SK-N-SH (cell line): ENCODE results near the gene KCNC3. TPM values are rescaled to one million over a fixed set of nuclear protein-coding genes. Genes with fewer than 3 reads are reported as not detected.

Experiments used
- CTCF ChIA-PET: fragments of 300-600, 350-600 bp; formaldehyde crosslinking; extraction: SDS; loops from one replicate; lab custom pipeline; 2021; lab: Yijun Ruan, JAX
- POLR2A ChIA-PET: fragments of 350-600 bp; sonication (Branson Sonifier 250); formaldehyde crosslinking; extraction: SDS; loops from one replicate; lab custom pipeline; 2020; ENCODE audit warnings: antibody characterized with exemption, inconsistent platforms; lab: Yijun Ruan, JAX
- DNase-seq: peaks from one replicate; pipeline ENCODE4 v3.0.0; 2012
- H2AFZ ChIP-seq: fragments of 200-600 bp; sonication (generic); 2 replicates; pipeline ENCODE4 v1.8.1; 2016; ENCODE audit warnings: antibody characterized with exemption, mild to moderate bottlenecking, low read depth
- H3F3A ChIP-seq: fragments of 200-600 bp; sonication (generic); replicated peaks from 2 replicates; pipeline ENCODE3; 2016; ENCODE audit warnings: antibody characterized with exemption, mild to moderate bottlenecking; ENCODE audit not compliant: insufficient read depth
- H3K27ac ChIP-seq, 2 experiments: fragments of 200-500 bp in 1 of 2; fragments of 200-600 bp in 1 of 2; sonication (Bioruptor generic) in 1 of 2; sonication (generic), shearing (Covaris generic) in 1 of 2; 2 replicates each; pipeline versions ENCODE4 v1.5.1 to v1.6.1; 2014 to 2016; ENCODE audit warnings: low read depth in 2 of 2, inconsistent platforms in 1 of 2, low read length in 1 of 2, mild to moderate bottlenecking in 1 of 2, mixed read lengths in 1 of 2
- H3K27me3 ChIP-seq: fragments of 200-600 bp; sonication (generic), shearing (Covaris generic); 2 replicates; pipeline ENCODE4 v1.6.1; 2016; ENCODE audit warnings: mixed run types; ENCODE audit not compliant: insufficient read depth
- H3K36me3 ChIP-seq, 2 experiments: fragments of 200-500 bp in 1 of 2; fragments of 200-600 bp in 1 of 2; sonication (Bioruptor generic) in 1 of 2; sonication (generic) in 1 of 2; replicated peaks in 1 of 2; 2 replicates each; pipeline versions ENCODE3 to v1.5.1; 2014 to 2016; ENCODE audit warnings: low read length in 1 of 2, mild to moderate bottlenecking in 1 of 2; ENCODE audit not compliant: insufficient read depth in 2 of 2, control insufficient read depth in 1 of 2
- H3K4me1 ChIP-seq, 2 experiments: fragments of 200-500 bp in 1 of 2; fragments of 200-600 bp in 1 of 2; sonication (Bioruptor generic) in 1 of 2; sonication (generic), shearing (Covaris generic) in 1 of 2; 2 replicates each; pipeline versions ENCODE4 v1.5.1 to v1.6.1; 2014 to 2016; ENCODE audit warnings: low read depth in 1 of 2, low read length in 1 of 2, mixed run types in 1 of 2; ENCODE audit not compliant: insufficient read depth in 2 of 2, control insufficient read depth in 1 of 2
- H3K4me2 ChIP-seq: fragments of 200-600 bp; sonication (generic), shearing (Covaris generic); 2 replicates; pipeline ENCODE4 v1.6.1; 2017; ENCODE audit warnings: mixed run types
- H3K4me3 ChIP-seq, 2 experiments: fragments of 200-500 bp in 1 of 2; fragments of 200-600 bp in 1 of 2; sonication (Bioruptor generic) in 1 of 2; sonication (generic), shearing (Covaris generic) in 1 of 2; 2 replicates each; pipeline versions ENCODE4 v1.5.1 to v1.8.1; 2014 to 2016; ENCODE audit warnings: low read depth in 2 of 2, inconsistent platforms in 1 of 2, low read length in 1 of 2, mild to moderate bottlenecking in 1 of 2, mixed read lengths in 1 of 2, moderate library complexity in 1 of 2
- H3K79me2 ChIP-seq: fragments of 200-600 bp; sonication (generic); 2 replicates; pipeline ENCODE4 v1.8.1; 2017; ENCODE audit warnings: mild to moderate bottlenecking; ENCODE audit not compliant: insufficient read depth
- H3K9ac ChIP-seq: fragments of 200-600 bp; sonication (generic); 2 replicates; pipeline ENCODE4 v1.6.1; 2017; ENCODE audit warnings: mixed run types
- H3K9me2 ChIP-seq: fragments of 200-600 bp; sonication (generic); 2 replicates; pipeline ENCODE4 v1.6.1; 2017; ENCODE audit warnings: mixed run types
- H3K9me3 ChIP-seq: fragments of 200-600 bp; sonication (generic); 2 replicates; pipeline ENCODE4 v1.6.1; 2017; ENCODE audit warnings: mixed run types, mild to moderate bottlenecking, moderate library complexity
- H4K20me1 ChIP-seq: fragments of 200-600 bp; sonication (generic); 2 replicates; pipeline ENCODE4 v1.6.1; 2017; ENCODE audit warnings: mild to moderate bottlenecking, mixed run types; ENCODE audit not compliant: insufficient read depth
- CHD2 ChIP-seq: fragments of 150-350 bp; IDR thresholded peaks from 2 replicates; pipeline ENCODE4 v1.6.1; 2018; ENCODE audit warnings: low read length; ENCODE audit not compliant: partially characterized antibody
- ELF1 ChIP-seq: IDR thresholded peaks from 2 replicates; pipeline ENCODE4 v1.4.0; 2012
- EP300 ChIP-seq, 2 experiments: IDR thresholded peaks; 2 replicates each; pipeline versions ENCODE4 v1.4.0 to v1.6.1; 2012; ENCODE audit warnings: borderline replicate concordance in 1 of 2, low read depth in 1 of 2, low read length in 1 of 2
- EZH2phosphoT487 ChIP-seq: fragments of 200-600 bp; sonication (generic); IDR thresholded peaks from 2 replicates; pipeline ENCODE4 v1.6.1; 2017; ENCODE audit warnings: low read depth, mixed run types, mild to moderate bottlenecking, antibody characterized with exemption, moderate library complexity, borderline replicate concordance
- FOXJ3 ChIP-seq: sonication (generic); formaldehyde crosslinking; IDR thresholded peaks from 2 replicates; pipeline ENCODE4 v1.5.1; 2020; ENCODE audit warnings: mild to moderate bottlenecking, missing genetic modification reagents
- GABPA ChIP-seq: IDR thresholded peaks from 2 replicates; pipeline ENCODE4 v1.4.0; 2012; ENCODE audit warnings: low read depth, mild to moderate bottlenecking
- GATA2 ChIP-seq: sonication (generic); formaldehyde crosslinking; IDR thresholded peaks from 2 replicates; pipeline ENCODE4 v1.5.0; 2020; ENCODE audit warnings: mild to moderate bottlenecking, missing genetic modification reagents
- JUND ChIP-seq: IDR thresholded peaks from 2 replicates; pipeline ENCODE4 v1.4.0; 2012
- MEF2A ChIP-seq: IDR thresholded peaks from 2 replicates; pipeline ENCODE4 v1.4.0; 2012; ENCODE audit warnings: low read depth, borderline replicate concordance
- NFIC ChIP-seq: IDR thresholded peaks from 2 replicates; pipeline ENCODE4 v1.4.0; 2012; ENCODE audit warnings: borderline replicate concordance
- RFX5 ChIP-seq: IDR thresholded peaks from 2 replicates; pipeline ENCODE4 v1.6.1; 2012; ENCODE audit warnings: mild to moderate bottlenecking, improper control_type of control experiment, low read length
- RXRA ChIP-seq: IDR thresholded peaks from 2 replicates; pipeline ENCODE4 v1.4.0; 2012; ENCODE audit warnings: low read depth, mild to moderate bottlenecking, borderline replicate concordance
- SIN3A ChIP-seq: IDR thresholded peaks from 2 replicates; pipeline ENCODE4 v1.6.1; 2012; ENCODE audit warnings: low read depth, mild to moderate bottlenecking, low read length, moderate library complexity, borderline replicate concordance
- SMC3 ChIP-seq: IDR thresholded peaks from 2 replicates; pipeline ENCODE4 v1.6.1; 2012; ENCODE audit warnings: low read depth, low read length, improper control_type of control experiment
- TAF1 ChIP-seq: IDR thresholded peaks from 2 replicates; pipeline ENCODE4 v1.6.1; 2012; ENCODE audit warnings: low read depth, mild to moderate bottlenecking, low read length, moderate library complexity, borderline replicate concordance
- TEAD4 ChIP-seq: IDR thresholded peaks from 2 replicates; pipeline ENCODE4 v1.4.0; 2012; ENCODE audit warnings: mild to moderate bottlenecking, borderline replicate concordance; ENCODE audit not compliant: insufficient read depth
- YY1 ChIP-seq: IDR thresholded peaks from 2 replicates; pipeline ENCODE4 v1.4.0; 2012; ENCODE audit warnings: low read depth, mild to moderate bottlenecking
- WGBS: methylation state at CpG from one replicate; pipeline ENCODE4 v1.1.6; 2017; ENCODE audit warnings: low lambda C conversion rate; 5-methylcytosine and 5-hydroxymethylcytosine counted together
- polyA plus RNA-seq, 3 experiments: library from polyadenylated mRNA; depleted of rRNA; stranded (reverse); fragments of >200 nt; gene quantifications; 2 replicates each; pipeline ENCODE4 v1.2.3, GENCODE V29; 2012
- TF ChIP-seq, protein P1 (sequence below): fragments of 200-600 bp; sonication (generic); IDR thresholded peaks from 2 replicates; pipeline ENCODE4 v1.6.1; 2017; ENCODE audit warnings: antibody characterized with exemption, mild to moderate bottlenecking, moderate library complexity
- TF ChIP-seq, protein P2 (sequence below): IDR thresholded peaks from 2 replicates; pipeline ENCODE4 v1.4.0; 2012; ENCODE audit warnings: low read depth
- TF ChIP-seq, protein P3 (sequence below): IDR thresholded peaks from 2 replicates; pipeline ENCODE4 v1.4.0; 2012; ENCODE audit warnings: low read depth, borderline replicate concordance
- TF ChIP-seq, protein P4 (sequence below): fragments of 150-350 bp; IDR thresholded peaks from 2 replicates; pipeline ENCODE4 v1.6.1; 2017; ENCODE audit warnings: antibody characterized with exemption, low read length, low read depth, borderline replicate concordance
- TF ChIP-seq, protein P5 (sequence below): IDR thresholded peaks from 2 replicates; pipeline ENCODE4; 2012

The KCNC3 gene
- polyA plus RNA-seq, 1 of the 3 experiments (the other 2 are of a cell fraction): 0.30 TPM

DNA sequence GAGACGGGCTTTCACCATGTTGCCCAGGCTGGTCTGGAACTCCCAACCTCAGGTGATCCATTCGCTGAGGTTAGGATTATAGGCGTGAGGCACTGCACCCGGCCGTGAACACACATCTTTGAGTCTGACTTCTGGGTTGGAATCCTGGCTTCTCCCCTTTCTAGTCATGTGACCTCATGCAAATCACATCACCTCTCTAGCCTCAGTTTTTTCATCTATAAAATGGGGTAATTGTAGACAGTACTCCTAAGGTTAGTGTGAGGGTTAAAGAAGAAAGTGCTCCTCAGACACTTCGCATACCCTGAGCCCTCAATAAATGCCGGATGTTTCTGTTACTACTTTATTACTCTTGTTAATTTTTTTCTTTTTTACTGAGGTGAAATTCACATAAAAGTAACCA lies 55.4 kb downstream of the KCNC3 start:
- no peak overlapping the region for H3K27ac ChIP-seq
- H3F3A ChIP-seq: no peaks in the 10 kb centered on the region
- H2AFZ ChIP-seq: no peak overlapping the region
- no peak overlapping the region for H3K4me3 ChIP-seq
- no peak for TF ChIP-seq FOXJ3
- TF ChIP-seq, protein P1, sequence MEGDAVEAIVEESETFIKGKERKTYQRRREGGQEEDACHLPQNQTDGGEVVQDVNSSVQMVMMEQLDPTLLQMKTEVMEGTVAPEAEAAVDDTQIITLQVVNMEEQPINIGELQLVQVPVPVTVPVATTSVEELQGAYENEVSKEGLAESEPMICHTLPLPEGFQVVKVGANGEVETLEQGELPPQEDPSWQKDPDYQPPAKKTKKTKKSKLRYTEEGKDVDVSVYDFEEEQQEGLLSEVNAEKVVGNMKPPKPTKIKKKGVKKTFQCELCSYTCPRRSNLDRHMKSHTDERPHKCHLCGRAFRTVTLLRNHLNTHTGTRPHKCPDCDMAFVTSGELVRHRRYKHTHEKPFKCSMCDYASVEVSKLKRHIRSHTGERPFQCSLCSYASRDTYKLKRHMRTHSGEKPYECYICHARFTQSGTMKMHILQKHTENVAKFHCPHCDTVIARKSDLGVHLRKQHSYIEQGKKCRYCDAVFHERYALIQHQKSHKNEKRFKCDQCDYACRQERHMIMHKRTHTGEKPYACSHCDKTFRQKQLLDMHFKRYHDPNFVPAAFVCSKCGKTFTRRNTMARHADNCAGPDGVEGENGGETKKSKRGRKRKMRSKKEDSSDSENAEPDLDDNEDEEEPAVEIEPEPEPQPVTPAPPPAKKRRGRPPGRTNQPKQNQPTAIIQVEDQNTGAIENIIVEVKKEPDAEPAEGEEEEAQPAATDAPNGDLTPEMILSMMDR: no peak
- TF ChIP-seq SMC3: no peak
- TF ChIP-seq GATA2 (CRISPR knock-in tag): no peak
- TF ChIP-seq CHD2: no peak
- no peak for TF ChIP-seq RFX5
- TF ChIP-seq, protein P2, sequence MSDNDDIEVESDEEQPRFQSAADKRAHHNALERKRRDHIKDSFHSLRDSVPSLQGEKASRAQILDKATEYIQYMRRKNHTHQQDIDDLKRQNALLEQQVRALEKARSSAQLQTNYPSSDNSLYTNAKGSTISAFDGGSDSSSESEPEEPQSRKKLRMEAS: no peak
- no peak for TF ChIP-seq MEF2A
- TF ChIP-seq SIN3A: no peak
- TF ChIP-seq, protein P3, sequence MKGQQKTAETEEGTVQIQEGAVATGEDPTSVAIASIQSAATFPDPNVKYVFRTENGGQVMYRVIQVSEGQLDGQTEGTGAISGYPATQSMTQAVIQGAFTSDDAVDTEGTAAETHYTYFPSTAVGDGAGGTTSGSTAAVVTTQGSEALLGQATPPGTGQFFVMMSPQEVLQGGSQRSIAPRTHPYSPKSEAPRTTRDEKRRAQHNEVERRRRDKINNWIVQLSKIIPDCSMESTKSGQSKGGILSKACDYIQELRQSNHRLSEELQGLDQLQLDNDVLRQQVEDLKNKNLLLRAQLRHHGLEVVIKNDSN: no peak
- no peak for TF ChIP-seq YY1
- no peak for TF ChIP-seq RXRA
- TF ChIP-seq NFIC: no peak
- TF ChIP-seq, protein P4, sequence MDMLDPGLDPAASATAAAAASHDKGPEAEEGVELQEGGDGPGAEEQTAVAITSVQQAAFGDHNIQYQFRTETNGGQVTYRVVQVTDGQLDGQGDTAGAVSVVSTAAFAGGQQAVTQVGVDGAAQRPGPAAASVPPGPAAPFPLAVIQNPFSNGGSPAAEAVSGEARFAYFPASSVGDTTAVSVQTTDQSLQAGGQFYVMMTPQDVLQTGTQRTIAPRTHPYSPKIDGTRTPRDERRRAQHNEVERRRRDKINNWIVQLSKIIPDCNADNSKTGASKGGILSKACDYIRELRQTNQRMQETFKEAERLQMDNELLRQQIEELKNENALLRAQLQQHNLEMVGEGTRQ: no peak
- H3K36me3 ChIP-seq: no peaks in the 10 kb centered on the region
- peaks cover 82% of the 10 kb centered on the region; the same call in 1 of the 2 replicates for H3K27me3 ChIP-seq
- WGBS: 14% methylated on average over 2 of the region's 7 CpGs
- H3K9me2 ChIP-seq: no peaks in the 10 kb centered on the region
- CTCF ChIA-PET: no interaction called here
- POLR2A ChIA-PET: no interaction called here
- H4K20me1 ChIP-seq: no peaks in the 10 kb centered on the region
- H3K4me1 ChIP-seq: no peaks in the 10 kb centered on the region
- no peaks in the 10 kb centered on the region for H3K9me3 ChIP-seq
- no peaks in the 10 kb centered on the region for H3K79me2 ChIP-seq
- H3K4me2 ChIP-seq: no peak overlapping the region
- no peak for DNase-seq
- H3K9ac ChIP-seq: no peak overlapping the region

DNA sequence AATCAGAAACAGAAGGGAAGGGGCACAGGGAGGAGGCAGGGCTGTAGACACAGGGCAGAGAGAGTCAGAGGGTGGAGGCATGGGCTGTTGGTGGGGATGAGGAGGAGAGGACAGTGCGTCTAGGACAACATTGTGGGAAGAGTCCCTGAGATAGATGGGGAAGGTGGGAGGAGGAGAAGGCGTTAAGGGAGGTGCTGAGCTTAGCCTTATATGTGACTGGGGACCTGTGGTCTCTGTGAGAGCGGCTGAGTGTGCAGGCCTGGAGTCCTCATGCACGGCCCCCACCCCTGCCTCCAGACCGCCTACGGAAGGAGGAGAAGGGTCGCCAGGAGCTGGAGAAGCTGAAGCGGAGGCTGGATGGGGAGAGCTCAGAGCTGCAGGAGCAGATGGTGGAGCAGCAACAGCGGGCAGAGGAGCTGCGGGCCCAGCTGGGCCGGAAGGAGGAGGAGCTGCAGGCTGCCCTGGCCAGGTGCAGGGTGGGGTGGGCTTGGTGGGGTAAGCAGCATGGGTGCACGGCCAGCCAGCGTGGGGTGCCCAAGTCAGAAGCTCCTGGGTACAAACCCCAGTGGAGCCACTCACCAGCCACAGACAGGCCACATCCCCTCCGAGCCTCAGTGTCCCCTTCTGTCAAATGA lies 56.8 kb downstream of the KCNC3 start:
- Histone ChIP-seq H3K79me2 (no peaks in the 10 kb centered on the region), H3K9ac (no peak overlapping the region), H3K27ac (no peak overlapping the region), H3K9me2 (no peaks in the 10 kb centered on the region), H3K9me3 (no peaks in the 10 kb centered on the region), H3K4me1 (no peaks in the 10 kb centered on the region), H3K4me2 (no peak overlapping the region), H2AFZ (no peak overlapping the region), H4K20me1 (no peaks in the 10 kb centered on the region), H3K4me3 (no peak overlapping the region), H3K36me3 (no peaks in the 10 kb centered on the region), H3F3A (no peaks in the 10 kb centered on the region), H3K27me3 (peaks cover 90% of the 10 kb centered on the region)
- no peak for DNase-seq
- ChIA-PET POLR2A (no interaction called here), CTCF (interaction anchor here (0.8 to 1.1 kb wide), 2 partner anchors 17 to 125 kb away, joined by 3 to 5 read pairs; no protein-coding TSS in a partner anchor)
- 32% methylated on average over 13 of the region's 14 CpGs for WGBS
- TF ChIP-seq, protein P1: no peak
- TF ChIP-seq, protein P5, sequence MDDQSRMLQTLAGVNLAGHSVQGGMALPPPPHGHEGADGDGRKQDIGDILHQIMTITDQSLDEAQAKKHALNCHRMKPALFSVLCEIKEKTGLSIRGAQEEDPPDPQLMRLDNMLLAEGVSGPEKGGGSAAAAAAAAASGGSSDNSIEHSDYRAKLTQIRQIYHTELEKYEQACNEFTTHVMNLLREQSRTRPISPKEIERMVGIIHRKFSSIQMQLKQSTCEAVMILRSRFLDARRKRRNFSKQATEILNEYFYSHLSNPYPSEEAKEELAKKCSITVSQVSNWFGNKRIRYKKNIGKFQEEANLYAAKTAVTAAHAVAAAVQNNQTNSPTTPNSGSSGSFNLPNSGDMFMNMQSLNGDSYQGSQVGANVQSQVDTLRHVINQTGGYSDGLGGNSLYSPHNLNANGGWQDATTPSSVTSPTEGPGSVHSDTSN: no peak
- no peak for TF ChIP-seq GABPA
- no peak for TF ChIP-seq TEAD4
- TF ChIP-seq JUND: no peak
- TF ChIP-seq TAF1: no peak
- TF ChIP-seq CHD2: no peak
- TF ChIP-seq SIN3A: no peak
- TF ChIP-seq ELF1: no peak
- TF ChIP-seq EP300 (IDR thresholded peaks at IDR 0.05; ENCODE audit: borderline replicate concordance in 1 of 2, low read depth in 1 of 2, low read length in 1 of 2): no peak
- TF ChIP-seq EZH2phosphoT487: no peak
- no peak for TF ChIP-seq NFIC
- no peak for TF ChIP-seq FOXJ3
